Loucy (cell line): ENCODE results near the gene LDHA.
"Not testable (repeated sequence)": the region's sequence is repeated elsewhere in the genome, so short reads cannot be mapped to it uniquely, and the experiment has no call there.

Source experiments
- H2AFZ ChIP-seq: fragments of 200-600 bp; sonication (generic); 2 replicates; pipeline ENCODE4 v1.6.0; 2016; ENCODE audit warnings: antibody characterized with exemption, mild to moderate bottlenecking, low read length, moderate library complexity
- H3F3A ChIP-seq: fragments of 200-600 bp; 2 replicates; pipeline ENCODE4 v1.6.0; 2016; ENCODE audit warnings: antibody characterized with exemption, low read depth, mild to moderate bottlenecking
- H3K27me3 ChIP-seq: fragments of 200-600 bp; sonication (generic); 2 replicates; pipeline ENCODE4 v1.6.1; 2014; ENCODE audit warnings: low read length, mild to moderate bottlenecking; ENCODE audit not compliant: insufficient read depth, poor library complexity, severe bottlenecking
- H3K36me3 ChIP-seq: fragments of 200-600 bp; sonication (generic); 2 replicates; pipeline ENCODE4 v1.6.1; 2016; ENCODE audit warnings: low read length; ENCODE audit not compliant: insufficient read depth
- H3K4me1 ChIP-seq: fragments of 200-600 bp; sonication (generic); 2 replicates; pipeline ENCODE4 v1.5.1; 2014; ENCODE audit warnings: low read length, mild to moderate bottlenecking; ENCODE audit not compliant: insufficient read depth, poor library complexity, severe bottlenecking
- H3K4me2 ChIP-seq: fragments of 200-600 bp; sonication (generic); 2 replicates; pipeline ENCODE4 v1.6.0; 2014; ENCODE audit warnings: antibody characterized with exemption, low read length, low read depth, mild to moderate bottlenecking; ENCODE audit not compliant: poor library complexity, severe bottlenecking
- H3K4me3 ChIP-seq: fragments of 200-600 bp; sonication (generic); 2 replicates; pipeline ENCODE4 v1.5.1; 2014; ENCODE audit warnings: low read length, mild to moderate bottlenecking, mixed read lengths; ENCODE audit not compliant: poor library complexity, severe bottlenecking
- H3K79me2 ChIP-seq: fragments of 200-600 bp; sonication (generic); 2 replicates; pipeline ENCODE4 v1.6.1; 2014; ENCODE audit warnings: low read length; ENCODE audit not compliant: insufficient read depth
- H3K9ac ChIP-seq: fragments of 200-600 bp; sonication (generic); 2 replicates; pipeline ENCODE4 v1.6.0; 2014; ENCODE audit warnings: mild to moderate bottlenecking, low read depth, low read length, moderate library complexity; ENCODE audit not compliant: poor library complexity, severe bottlenecking
- H3K9me2 ChIP-seq: fragments of 200-600 bp; sonication (generic); replicated peaks from 2 replicates; pipeline ENCODE4 v1.6.1; 2016; ENCODE audit warnings: low read depth, low read length, mixed read lengths
- H3K9me3 ChIP-seq: fragments of 200-600 bp; sonication (generic); 2 replicates; pipeline ENCODE4 v1.6.1; 2014; ENCODE audit warnings: mild to moderate bottlenecking, antibody characterized with exemption, low read length, low read depth; ENCODE audit not compliant: insufficient read depth
- H4K20me1 ChIP-seq: fragments of 200-600 bp; sonication (generic); 2 replicates; pipeline ENCODE4 v1.6.0; 2014; ENCODE audit warnings: antibody characterized with exemption, low read length, mild to moderate bottlenecking; ENCODE audit not compliant: insufficient read depth, poor library complexity, severe bottlenecking
- EZH2phosphoT487 ChIP-seq: fragments of 200-600 bp; IDR thresholded peaks from 2 replicates; pipeline ENCODE4 v1.6.1; 2018; ENCODE audit warnings: antibody characterized with exemption, mild to moderate bottlenecking, moderate library complexity, borderline replicate concordance
- TF ChIP-seq, protein P1 (sequence below): fragments of 200-600 bp; sonication (generic); conservative IDR thresholded peaks from 2 replicates; pipeline ENCODE4 v1.5.1; 2014; ENCODE audit warnings: mild to moderate bottlenecking, antibody characterized with exemption, low read length

LDHA gene

DNA sequence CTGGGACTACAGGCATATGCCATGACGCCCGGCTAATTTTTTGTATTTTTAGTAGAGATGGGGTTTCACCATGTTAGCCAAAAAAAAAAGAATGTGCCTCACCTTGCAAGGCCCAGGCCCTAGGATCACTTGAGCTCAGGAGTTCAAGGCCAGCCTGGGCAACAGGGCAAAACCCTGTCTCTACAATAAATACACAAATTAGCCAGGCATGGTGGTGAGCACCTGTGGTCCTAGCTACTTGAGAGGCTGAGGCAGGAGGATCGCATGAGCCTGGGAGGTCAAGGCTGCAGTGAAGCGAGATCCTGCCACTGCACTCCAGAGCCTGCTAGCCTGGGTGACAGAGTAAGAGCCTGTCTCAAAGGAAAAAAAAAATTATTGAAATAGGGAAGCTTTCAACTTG lies 9.7 kb downstream of the LDHA start:
- Histone ChIP-seq H4K20me1 (peaks cover 73% of the 10 kb centered on the region), H2AFZ (no peak overlapping the region), H3K4me1 (peaks cover 28% of the 10 kb centered on the region), H3K9ac (no peak overlapping the region), H3K79me2 (peaks cover 58% of the 10 kb centered on the region), H3F3A (peaks cover 13% of the 10 kb centered on the region; the same call in 1 of the 2 replicates), H3K36me3 (peaks cover 93% of the 10 kb centered on the region), H3K9me2 (no peaks in the 10 kb centered on the region), H3K4me2 (peak overlapping the region; percentile 66), H3K9me3 (no peaks in the 10 kb centered on the region), H3K4me3 (no peak overlapping the region), H3K27me3 (no peaks in the 10 kb centered on the region)
- no peak for TF ChIP-seq EZH2phosphoT487
- TF ChIP-seq, protein P1, sequence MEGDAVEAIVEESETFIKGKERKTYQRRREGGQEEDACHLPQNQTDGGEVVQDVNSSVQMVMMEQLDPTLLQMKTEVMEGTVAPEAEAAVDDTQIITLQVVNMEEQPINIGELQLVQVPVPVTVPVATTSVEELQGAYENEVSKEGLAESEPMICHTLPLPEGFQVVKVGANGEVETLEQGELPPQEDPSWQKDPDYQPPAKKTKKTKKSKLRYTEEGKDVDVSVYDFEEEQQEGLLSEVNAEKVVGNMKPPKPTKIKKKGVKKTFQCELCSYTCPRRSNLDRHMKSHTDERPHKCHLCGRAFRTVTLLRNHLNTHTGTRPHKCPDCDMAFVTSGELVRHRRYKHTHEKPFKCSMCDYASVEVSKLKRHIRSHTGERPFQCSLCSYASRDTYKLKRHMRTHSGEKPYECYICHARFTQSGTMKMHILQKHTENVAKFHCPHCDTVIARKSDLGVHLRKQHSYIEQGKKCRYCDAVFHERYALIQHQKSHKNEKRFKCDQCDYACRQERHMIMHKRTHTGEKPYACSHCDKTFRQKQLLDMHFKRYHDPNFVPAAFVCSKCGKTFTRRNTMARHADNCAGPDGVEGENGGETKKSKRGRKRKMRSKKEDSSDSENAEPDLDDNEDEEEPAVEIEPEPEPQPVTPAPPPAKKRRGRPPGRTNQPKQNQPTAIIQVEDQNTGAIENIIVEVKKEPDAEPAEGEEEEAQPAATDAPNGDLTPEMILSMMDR, result no peak

DNA sequence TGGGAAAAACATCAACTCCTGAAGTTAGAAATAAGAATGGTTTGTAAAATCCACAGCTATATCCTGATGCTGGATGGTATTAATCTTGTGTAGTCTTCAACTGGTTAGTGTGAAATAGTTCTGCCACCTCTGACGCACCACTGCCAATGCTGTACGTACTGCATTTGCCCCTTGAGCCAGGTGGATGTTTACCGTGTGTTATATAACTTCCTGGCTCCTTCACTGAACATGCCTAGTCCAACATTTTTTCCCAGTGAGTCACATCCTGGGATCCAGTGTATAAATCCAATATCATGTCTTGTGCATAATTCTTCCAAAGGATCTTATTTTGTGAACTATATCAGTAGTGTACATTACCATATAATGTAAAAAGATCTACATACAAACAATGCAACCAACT lies 13.0 kb downstream of the LDHA start:
- H3K9me3 ChIP-seq, H3K4me2 ChIP-seq, H2AFZ ChIP-seq, H3K9ac ChIP-seq, H3K9me2 ChIP-seq, H3K27me3 ChIP-seq, H3K4me3 ChIP-seq: not testable (repeated sequence)
- Histone ChIP-seq H3K79me2 (peaks cover 27% of the 10 kb centered on the region), H3F3A (peaks cover 13% of the 10 kb centered on the region; the same call in 1 of the 2 replicates), H3K4me1 (peaks cover 10% of the 10 kb centered on the region), H3K36me3 (peaks cover 67% of the 10 kb centered on the region), H4K20me1 (peaks cover 47% of the 10 kb centered on the region)

DNA sequence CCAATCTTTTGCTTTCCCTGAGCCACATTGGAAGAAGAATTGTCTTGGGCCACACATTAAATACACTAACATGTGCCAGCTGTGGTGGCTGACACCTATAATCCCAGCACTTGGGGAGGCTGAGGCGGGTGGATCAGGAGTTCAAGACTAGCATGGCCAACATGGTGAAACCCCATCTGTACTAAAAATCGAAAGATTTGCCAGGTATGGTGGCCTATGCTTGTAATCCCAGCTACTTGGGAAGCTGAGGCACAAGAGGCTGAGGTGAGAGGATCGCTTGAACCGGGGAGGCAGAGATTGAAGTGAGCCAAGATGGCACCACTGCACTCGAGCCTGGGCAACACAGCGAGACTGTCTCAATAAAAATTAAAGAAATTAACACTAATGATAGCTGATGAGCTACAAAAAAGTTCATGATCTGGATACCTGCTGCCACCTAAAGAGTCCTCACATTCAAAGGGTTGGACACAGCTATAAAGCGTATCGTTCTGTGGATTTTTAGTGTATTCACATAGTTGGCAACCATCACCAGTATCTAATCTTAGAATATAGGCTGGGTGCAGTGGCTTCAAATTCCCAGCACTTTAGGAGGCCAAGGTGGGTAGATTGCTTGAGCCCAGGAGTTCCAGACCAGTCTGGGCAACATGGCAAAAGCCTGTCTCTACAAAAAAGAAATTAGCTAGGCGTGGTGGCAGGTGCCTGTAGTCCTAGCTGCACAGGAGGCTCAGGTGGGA lies 14.4 kb downstream of the LDHA start:
- Histone ChIP-seq H3K9me3 (no peaks in the 10 kb centered on the region), H3K9ac (no peak overlapping the region), H3K79me2 (peaks cover 14% of the 10 kb centered on the region), H4K20me1 (peaks cover 34% of the 10 kb centered on the region), H3F3A (peaks cover 13% of the 10 kb centered on the region; the same call in 1 of the 2 replicates), H3K27me3 (no peaks in the 10 kb centered on the region), H3K9me2 (no peaks in the 10 kb centered on the region), H3K36me3 (peaks cover 53% of the 10 kb centered on the region), H3K4me3 (no peak overlapping the region), H3K4me2 (no peak overlapping the region), H3K4me1 (no peaks in the 10 kb centered on the region), H2AFZ (no peak overlapping the region)
- TF ChIP-seq, protein P1, result no peak
- TF ChIP-seq EZH2phosphoT487, result no peak

DNA sequence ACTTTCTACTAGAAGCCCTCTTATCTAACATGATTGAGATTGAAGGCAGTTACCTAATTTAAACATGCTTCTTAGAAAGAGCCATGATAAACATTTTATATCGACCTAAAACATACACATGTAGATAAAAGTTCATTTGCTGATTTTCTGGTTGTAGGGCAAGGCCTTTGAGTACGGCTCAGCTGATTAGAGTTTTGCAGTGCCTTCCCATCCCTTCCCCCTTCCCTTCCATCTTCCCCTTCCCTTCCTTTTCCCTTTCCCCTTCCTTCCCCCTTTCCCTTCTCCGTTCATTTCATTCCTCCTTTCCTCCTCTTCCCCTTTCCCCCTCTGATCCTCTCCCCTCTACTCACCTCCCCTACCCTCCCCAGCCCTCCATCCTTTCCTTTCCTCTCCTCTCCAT lies 22.1 kb downstream of the LDHA start:
- Histone ChIP-seq H3K4me2 (no peak overlapping the region), H4K20me1 (no peaks in the 10 kb centered on the region), H3K27me3 (no peaks in the 10 kb centered on the region), H2AFZ (no peak overlapping the region), H3K79me2 (no peaks in the 10 kb centered on the region), H3K36me3 (no peaks in the 10 kb centered on the region), H3F3A (no peaks in the 10 kb centered on the region), H3K4me3 (no peak overlapping the region), H3K4me1 (peaks cover 6% of the 10 kb centered on the region), H3K9ac (no peak overlapping the region), H3K9me2 (no peaks in the 10 kb centered on the region), H3K9me3 (no peaks in the 10 kb centered on the region)
- TF ChIP-seq, protein P1, result no peak
- TF ChIP-seq EZH2phosphoT487, result no peak
